ENCODE data around the gene MRPS7.
"Not testable (repeated sequence)": the region's sequence is repeated elsewhere in the genome, so short reads cannot be mapped to it uniquely, and the experiment has no call there.

Gene MRPS7

DNA sequence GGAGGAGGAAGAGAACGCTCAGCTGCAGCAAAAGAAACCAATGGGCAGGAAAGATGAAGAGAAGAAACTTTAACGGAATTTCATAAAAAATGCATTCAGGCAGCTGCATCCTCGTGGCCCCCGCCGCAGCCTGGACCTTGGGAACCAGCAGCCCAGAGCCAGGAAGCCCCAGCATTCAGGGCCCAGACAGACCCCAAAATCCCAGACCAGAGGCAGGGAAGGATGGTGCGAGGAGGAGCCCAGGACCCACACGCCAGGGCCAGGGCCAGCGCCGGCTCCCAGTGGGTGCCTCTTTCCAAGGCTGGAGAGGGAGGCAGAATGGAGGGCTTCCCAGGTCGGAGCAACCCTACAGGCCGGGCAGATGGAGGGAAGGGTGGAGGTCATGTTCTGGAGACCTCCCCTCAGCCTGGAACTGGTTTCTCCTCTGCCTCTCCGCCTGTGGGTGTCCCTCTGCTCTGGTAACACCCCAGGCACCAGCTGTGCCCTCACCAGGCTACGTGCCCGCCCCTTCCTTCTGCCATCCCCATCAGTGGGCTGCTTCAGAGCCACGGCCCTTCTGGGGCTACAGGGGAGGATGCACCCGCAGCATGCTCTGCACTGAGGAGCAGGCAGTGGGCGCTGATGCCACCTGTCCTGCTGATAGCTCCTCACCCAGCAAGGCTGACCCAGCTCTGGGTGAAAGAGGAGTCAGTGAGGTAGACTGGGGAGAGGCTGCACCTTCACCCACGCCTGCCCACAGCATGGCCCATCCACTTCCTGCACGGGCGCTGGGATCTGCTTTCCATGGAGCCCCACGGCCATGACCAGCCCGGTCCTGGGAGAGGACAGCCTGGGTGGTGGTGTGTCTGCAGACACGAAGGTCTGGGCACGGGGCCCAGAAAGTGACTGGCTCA lies 10.5 kb downstream of the MRPS7 start:
- DNase-seq = peak; percentile 20

DNA sequence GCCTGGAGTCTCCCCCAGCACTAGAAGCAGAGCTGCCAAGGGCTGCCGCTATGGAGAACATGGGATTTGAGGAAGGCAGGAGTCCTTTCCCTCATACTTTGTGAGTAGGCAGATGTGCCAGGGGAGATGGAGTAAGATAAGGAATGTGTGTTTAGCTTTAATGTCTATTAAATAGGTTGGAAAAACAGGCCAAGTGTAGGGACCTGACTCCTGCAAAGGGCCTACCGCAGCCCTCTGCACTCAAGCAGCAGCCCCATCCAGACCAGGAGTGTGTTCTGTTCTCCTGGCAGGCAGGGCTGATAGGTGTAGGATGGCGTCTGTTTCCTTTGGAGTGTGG lies 11.1 kb downstream of the MRPS7 start:
- DNase-seq = no peak

DNA sequence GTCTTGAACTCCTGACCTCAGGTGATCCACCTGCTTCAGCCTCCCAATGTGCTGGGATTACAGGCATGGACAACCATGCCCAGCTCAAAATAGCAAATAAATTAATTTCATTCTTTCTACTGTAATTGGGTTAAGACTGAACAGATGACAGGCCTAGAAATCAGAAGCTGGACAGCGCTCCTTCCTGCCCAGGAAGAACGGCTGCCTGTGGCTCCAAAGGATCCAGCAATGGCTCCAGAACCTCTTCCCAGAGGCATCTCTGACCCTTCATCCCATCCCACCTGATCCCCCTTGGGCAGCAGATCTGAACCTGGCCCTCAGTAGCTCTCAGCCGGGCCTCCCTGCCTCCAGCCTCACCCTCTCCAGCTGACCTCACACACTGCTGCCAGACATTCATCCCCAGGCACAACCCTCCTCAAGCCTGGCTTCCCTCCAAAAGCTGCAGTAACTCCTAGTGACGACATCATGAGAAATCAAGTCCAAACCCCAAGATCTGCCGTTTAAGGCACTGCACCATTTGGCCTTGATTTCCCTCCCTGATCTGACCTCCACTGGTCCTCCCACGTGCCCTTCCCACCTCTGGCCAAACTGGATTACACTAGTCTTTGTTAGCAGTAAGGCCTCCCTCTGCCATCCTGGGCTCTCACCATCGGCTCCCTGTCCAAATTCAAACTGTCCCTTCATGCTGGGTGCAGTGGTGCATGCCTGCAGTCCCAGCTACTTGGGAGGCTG lies 12.5 kb downstream of the MRPS7 start:
- peak; percentile 65 for DNase-seq

DNA sequence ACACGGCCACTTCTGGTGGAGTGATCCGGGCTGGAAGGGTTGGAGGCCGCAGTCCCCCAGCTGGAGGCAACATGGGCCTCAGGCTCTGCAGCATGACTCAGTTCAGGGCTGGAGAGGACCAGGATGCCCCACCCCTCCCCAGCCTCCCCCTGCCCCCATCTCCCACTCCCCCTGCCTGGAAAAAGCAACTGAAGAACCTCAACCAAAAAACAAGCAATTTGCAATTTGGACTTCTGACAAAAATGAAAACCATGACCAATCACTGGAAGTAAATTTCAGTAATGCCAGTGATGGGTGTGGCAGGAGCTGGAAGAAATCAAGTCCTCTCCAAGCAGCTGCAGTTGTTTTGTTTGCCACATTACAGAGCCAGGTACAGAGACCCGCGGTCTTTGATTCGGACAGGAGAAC lies 16.0 kb downstream of the MRPS7 start:
- peak; percentile 64 for DNase-seq

DNA sequence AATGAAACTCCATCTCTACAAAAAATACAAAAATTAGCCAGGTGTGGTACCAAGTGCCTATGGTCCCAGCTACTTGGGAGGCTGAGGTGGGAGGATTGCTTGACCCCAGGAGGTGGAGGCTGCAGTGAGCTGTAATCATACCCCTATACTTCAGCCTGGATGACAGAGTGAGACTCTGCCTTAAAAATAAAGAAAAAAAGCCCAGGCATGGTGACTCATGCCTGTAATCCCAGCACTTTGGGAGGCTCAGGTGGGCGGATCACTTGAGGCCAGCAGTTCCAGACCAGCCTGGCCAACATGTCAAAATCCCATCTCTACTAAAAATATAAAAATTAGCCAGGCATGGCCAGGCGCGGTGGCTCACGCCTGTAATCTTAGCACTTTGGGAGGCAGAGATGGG lies 18.5 kb downstream of the MRPS7 start:
- DNase-seq = not testable (repeated sequence)

DNA sequence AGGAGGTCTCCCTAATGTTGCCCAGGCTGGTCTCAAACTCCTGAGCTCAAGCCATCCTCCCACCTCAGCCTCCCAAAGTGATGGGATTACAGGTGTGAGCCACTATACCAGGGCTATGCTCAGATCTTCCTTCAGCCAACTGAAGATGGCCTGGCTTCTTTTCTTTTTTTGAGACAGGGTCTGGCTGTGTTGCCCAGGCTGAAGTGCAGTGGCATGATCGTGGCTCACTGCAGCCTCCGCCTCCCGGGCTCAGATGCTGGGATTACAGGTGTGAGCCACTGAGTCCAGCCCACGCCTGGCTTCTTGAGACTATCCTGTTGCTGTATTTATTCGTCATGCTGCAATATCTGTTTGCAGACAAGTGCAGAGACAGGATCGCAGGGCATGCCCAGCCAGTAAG lies 23.4 kb downstream of the MRPS7 start:
- no peak for DNase-seq

DNA sequence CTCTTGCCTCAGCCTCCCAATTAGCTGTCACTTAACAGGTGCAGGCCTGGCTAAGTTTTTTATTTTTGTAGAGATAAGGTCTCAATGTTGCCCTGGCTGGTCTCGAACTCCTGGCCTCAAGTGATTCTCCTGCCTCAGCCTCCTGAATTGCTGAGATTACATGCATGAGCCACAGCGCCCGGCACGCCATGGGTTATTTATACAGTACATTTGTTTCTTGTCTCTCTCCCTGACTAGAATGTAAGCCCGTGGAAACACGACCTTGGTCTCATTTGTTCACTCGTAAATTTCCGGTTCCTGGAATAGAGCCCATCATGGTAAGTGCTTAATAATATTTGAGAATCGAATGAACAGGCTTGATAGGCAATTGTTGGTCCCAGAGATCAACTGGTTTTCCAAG lies 25.5 kb downstream of the MRPS7 start:
- DNase-seq = no peak

DNA sequence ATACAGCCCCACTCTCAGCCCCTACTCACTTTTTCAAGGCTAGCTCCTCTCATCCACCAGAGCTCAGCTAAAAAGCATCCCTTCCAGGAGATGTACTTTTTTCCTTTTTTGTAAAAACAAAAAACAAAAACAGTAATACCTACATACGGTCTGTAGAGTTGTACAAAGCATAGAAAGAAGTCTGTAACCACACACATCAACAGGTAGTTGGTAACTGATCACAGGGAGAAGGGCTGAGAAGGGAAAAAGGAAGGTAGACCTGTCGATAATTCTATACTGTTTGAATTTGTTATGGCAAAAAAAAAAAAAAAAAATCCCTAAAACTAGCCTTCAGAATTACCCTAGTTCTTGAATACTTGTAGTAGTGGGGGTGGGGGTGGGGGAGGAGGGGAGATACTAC lies 26.7 kb downstream of the MRPS7 start:
- no peak for DNase-seq

DNA sequence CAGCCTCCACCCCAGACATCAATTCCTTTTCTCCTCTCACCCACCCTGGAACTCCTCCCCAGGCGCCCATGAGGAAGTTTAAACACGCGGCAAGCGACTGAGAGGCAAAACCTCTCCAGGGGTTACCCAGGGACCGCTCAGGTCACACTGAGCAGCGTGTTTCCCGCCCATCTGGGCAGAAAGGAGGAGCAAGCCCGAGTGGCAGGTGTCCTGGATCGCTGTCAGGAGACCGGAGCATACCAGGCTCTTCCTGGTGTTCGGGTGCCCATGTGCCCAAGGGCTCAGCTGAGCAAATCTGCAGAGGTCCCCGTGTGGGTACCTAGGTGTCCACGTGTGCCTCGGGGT lies 27.1 kb downstream of the MRPS7 start:
- DNase-seq = no peak

DNA sequence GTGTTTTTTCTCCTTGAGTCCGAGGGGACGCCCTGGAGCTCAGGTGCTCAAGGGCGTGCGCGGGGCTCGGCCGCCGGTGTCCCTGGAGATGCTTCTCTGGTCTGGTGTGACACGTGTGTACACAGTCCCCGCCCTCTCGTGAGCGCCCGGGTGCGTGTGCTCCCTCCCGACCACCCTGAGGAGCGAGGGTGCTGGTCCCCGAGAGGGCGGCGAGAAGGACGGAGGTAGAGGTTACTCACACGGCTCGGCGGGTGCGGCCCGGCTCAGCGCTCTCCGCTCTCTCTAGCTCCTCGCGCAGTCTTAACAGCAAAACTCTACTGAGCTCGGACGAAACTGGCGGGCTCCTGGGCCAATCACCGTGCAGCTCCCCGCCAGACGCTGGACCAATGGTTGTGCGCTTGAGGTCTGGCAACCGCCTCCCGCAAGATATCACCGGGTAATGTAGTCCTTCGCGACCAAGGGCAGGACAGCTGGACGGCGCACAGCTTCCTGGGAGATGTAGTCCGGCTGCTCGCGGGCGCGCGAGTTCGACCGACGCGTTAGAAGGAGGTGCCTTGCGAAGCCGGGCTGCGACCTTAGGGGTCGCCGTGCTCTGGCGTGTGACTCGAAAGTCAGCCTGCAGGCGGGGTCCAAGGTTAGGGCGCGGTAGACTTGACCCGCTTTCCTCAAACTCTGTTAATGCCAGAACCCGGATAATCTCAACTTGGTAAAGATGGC lies 27.6 kb downstream of the MRPS7 start, which contains the start of gene SLC25A19:
Gene SLC25A19, minus strand, starts transcription at position 319 of the 717 bp plus-strand sequence. CDS start 2,669 bp downstream, outside the sequence.
- DNase-seq = peak; percentile 98

DNA sequence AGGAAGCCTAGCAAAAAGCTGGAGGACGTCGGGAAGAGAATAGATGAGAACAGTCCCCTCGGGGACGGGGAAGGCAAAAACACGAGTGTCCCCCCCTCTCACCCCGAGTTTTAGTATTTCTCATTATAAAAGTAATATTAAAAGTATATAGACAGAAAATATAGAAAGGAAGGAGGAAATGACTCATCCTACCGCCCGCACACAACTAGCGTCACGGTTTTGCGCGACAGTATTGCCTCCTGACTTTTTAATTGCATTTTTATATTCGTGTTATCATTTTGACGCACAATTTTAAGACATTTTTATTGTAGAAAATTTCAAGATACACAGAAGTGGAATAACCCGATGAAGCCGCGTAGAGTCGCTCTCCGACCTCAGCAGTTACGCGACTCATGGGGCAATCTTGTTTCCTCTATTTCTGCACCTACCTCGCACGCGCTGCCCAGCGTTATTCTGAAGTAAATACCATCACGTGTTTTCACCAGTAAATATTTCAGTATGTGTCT lies 28.2 kb downstream of the MRPS7 start:
- peak; percentile 43 for DNase-seq

DNA sequence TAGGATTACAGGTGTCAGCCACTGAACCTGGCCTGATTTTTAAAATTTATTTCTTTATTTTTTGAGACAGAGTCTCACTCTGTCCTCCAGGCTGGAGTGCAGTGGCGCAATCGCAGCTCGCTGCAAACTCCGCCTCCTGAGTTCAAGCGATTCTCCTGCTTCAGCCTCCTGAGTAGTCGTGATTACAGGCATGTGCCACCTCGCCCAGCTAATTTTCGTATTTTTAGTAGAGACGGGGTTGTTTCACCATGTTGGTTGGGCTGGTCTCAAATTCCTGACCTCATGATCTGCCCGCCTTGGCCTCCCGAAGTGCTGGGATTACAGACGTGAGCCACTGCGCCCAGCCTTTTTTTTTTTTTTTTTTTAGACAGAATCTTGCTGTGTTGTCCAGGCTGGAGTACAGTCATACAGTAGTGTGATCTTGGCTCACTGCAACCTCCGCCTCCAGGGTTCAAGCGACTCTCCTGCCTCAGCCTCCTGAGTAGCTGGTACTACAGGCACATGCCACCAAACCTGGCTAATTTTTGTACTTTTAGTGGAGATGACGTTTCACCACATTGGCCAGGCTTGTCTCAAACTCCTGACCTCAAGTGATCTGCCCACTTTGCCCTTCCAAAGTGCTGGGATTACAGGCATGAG lies 31.2 kb downstream of the MRPS7 start:
- not testable (repeated sequence) for DNase-seq

DNA sequence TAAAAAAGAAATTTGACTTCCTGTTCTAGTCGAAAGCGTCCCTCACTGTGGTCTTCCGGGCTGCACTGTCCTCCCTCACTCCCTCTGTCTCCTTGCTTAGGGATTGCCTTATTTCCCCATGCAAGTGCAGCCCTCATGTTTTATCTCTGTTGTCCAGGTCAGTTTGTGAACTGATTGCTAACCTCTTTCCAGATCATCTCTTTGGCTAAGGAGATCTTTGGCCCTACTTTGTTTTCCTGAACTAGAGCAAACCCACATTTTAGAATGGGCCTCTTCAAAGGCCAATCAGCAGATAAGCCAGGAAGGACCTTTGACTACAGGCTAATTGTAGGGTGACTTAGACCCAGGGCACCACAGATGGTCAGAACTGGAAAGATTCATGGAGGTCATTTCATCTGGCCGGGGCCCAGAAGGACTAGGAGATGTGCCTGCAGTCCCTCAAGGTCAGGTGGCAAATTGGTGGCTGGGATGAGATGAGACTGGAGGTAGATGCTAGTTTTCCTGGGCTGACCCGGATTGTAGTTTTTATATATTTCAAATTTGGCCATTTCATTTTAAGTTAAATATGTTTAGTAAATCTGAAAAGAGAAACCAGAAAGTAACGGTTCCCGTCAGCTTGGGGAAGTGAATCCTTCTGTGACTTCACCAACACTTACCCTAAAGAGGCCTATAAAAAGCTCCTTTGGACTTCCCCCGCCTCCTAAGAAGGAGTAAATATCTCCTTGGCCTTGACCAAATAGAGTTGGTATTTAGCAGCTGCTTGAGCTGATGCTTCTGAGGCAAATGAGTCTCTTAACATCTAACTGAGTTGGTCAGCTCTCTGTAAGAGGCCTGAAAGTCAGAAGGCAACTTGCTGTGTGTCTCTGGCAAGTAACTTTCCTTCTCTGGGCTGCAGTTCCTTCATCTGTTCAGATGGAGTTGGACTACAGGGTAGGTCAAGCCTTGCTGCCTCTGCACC lies 33.8 kb downstream of the MRPS7 start:
- no peak for DNase-seq

DNA sequence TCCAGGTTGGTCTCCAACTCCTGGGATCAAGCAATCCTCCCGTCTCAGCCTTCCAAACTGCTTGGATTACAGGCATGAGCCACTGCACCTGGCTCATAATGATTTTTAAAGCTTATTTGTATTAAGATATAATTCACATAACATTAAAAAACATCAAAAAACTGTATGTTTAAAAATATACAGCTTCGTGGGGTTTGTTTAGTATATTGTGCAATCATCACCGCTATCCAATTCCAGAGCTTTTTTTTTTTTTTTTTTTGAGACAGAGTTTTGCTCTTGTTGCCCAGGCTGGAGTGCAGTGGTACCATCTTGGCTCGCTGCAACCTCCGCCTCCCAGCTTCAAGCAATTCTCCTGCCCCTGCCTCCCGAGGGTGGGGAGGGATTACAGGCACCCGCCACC lies 38.6 kb downstream of the MRPS7 start:
- DNase-seq = no peak

DNA sequence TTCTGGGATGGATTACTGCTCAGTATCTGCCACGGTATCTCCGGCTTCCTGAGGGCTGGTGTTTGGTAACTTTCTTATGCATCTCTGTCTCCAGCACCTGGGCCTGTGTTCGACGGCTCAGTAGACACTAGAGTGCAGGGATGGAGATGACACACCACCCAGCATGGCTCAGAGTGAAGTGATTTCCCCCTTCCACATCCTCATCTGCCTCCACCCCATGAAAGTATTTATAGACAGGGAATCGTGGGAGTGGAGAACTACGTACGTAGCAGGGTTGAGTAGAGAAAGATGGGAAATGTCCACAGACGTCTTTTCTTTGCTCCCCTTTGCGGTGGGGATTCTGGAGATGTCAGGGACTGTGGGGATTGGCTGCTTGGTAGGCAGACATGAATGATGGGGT lies 39.4 kb downstream of the MRPS7 start:
- DNase-seq = no peak

DNA sequence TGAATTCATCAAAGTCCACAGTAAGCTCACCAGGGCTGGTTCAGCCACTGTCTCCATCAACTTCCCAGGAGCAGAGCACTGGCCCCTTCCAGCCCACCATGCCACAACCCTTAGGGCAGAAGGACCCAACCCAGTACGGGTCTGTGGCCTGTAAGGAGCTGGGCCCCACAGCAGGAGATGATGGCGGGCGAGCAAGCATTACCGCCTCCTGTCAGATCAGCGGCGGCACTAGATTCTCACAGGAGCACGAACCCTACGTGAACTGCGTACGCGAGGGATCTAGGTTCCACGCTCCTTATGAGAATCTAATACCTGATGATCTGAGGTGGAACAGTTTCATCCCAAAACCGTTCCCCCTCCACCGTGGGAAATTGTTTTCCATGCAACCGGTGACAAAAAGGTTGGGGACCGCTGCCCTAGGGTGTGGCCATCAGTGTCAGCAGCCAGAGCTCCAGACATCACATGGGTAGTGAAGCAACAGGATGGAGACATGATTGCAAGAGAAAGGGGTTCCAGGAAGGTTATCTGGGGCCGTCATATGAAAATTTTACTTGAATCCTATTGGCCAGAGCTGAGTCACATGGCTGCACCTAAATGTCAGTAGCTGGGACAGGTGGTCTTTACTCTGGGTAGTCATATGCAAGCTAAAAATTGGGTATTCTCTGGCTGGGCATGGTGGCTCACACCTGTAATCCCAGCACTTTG lies 40.0 kb downstream of the MRPS7 start:
- DNase-seq = no peak

DNA sequence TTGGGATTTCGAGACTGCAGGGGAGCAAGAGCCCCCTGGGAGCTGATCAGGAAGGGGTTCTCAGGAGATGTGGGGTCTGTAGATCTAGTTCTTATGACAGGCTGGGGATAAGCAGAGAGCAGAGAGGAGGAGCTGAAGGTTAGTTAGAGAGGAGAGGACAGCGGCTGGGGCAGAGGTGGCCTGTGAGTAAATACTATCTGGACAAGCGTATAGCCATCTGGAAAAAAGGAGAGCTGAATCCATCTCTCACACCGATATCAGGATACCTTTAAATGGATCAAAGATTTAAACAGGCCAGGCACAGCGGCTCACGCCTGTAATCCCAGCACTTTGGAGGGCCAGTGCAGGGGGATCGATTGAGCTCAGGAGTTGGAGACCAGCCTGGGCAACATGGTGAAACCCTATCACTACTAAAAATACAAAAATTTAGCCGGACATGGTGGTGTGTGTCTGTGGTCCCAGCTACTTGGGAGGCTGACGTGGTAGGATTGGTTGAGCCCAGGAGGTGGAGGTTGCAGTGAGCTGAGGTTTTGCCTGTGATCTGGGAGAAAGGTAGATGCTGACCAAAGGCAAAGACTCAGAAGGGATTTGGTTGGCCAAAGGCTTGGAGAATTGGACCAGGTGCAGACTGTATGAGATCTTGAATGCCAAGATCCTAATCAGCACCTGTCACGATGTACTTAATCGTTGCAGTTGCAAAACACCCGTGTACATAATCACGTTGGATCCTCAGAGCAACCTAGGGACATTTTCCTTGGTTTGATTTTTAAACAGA lies 46.5 kb downstream of the MRPS7 start:
- no peak for DNase-seq

DNA sequence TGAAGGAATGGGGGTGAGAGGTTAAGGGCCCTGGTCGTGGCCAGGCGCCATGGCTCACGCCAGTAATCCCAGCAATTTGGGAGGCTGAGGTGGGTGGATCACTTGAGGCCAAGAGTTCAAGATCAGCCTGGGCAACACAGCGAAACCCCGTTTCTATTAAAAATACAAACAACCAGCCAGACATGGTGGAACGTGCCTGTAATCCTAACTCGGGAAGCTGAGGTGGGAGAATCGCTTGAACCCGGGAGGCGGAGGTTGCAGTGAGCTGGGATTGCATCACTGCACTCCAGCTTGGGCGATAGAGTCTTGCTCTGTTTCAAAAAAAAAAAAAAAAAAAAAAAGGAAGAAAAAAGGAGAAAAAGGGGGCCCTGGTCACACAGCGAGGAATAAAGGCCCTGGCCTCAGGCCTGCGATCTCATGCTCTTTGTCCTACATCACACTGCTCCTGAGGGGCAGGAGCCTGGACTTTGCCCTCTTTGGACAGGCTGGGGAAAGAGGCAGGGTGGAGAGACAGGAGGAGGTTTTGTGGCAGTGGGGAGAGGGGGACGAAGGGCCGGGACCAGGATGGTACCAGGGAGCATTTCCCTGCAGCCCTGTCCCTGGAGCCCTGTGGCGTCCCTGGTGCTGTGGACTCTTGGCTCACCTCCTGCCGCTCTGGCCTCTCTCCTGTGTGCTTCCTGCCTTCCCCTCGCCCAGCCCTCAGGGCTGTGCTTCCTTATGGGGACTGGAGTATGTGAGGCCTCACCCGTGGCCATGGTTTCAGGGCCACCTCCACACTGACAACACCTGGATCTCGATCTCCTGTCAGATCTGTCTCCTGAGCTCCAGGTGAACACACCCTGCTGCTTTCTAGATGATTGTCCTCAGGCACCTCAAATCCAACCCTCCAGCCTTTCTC lies 47.3 kb downstream of the MRPS7 start:
- no peak for DNase-seq

DNA sequence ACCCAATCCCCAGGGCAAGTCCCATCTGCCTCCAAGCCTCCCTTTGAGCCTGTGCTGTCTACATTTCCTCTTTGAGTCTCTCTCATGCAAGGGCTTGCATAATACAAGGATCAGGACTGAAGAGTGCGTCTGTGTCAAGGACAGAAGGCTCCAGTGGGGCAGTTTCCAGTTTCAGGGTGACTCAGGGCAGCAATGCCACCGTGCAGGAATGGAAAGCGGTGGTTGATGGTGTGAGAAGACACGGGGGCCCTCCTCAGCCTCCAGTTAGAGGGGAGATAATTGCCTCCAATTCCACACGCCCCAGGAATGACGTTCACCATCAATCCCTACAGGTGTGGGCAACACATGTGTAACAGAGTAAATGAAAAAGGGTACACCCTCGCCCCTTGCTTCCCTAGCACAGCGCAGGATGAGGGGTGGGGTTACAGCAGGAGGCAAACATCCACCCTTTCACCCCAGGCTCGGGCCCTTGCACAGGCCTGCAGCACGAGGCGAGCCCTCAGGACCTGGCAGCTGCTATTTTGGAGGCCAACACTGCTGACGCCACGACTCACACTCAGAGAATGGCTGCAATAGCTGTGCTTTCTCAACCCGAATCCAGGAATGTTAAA lies 52.4 kb downstream of the MRPS7 start:
- DNase-seq = peak; percentile 42
